Loucy (cell line): Measurements from ENCODE around the gene VWDE.

ENCODE experiments used
- H2AFZ ChIP-seq: fragments of 200-600 bp; sonication (generic); 2 replicates; pipeline ENCODE4 v1.6.0; 2016; ENCODE audit warnings: antibody characterized with exemption, mild to moderate bottlenecking, low read length, moderate library complexity
- H3F3A ChIP-seq: fragments of 200-600 bp; 2 replicates; pipeline ENCODE4 v1.6.0; 2016; ENCODE audit warnings: antibody characterized with exemption, low read depth, mild to moderate bottlenecking
- H3K27me3 ChIP-seq: fragments of 200-600 bp; sonication (generic); 2 replicates; pipeline ENCODE4 v1.6.1; 2014; ENCODE audit warnings: low read length, mild to moderate bottlenecking; ENCODE audit not compliant: insufficient read depth, poor library complexity, severe bottlenecking
- H3K36me3 ChIP-seq: fragments of 200-600 bp; sonication (generic); 2 replicates; pipeline ENCODE4 v1.6.1; 2016; ENCODE audit warnings: low read length; ENCODE audit not compliant: insufficient read depth
- H3K4me1 ChIP-seq: fragments of 200-600 bp; sonication (generic); 2 replicates; pipeline ENCODE4 v1.5.1; 2014; ENCODE audit warnings: low read length, mild to moderate bottlenecking; ENCODE audit not compliant: insufficient read depth, poor library complexity, severe bottlenecking
- H3K4me2 ChIP-seq: fragments of 200-600 bp; sonication (generic); 2 replicates; pipeline ENCODE4 v1.6.0; 2014; ENCODE audit warnings: antibody characterized with exemption, low read length, low read depth, mild to moderate bottlenecking; ENCODE audit not compliant: poor library complexity, severe bottlenecking
- H3K4me3 ChIP-seq: fragments of 200-600 bp; sonication (generic); 2 replicates; pipeline ENCODE4 v1.5.1; 2014; ENCODE audit warnings: low read length, mild to moderate bottlenecking, mixed read lengths; ENCODE audit not compliant: poor library complexity, severe bottlenecking
- H3K79me2 ChIP-seq: fragments of 200-600 bp; sonication (generic); 2 replicates; pipeline ENCODE4 v1.6.1; 2014; ENCODE audit warnings: low read length; ENCODE audit not compliant: insufficient read depth
- H3K9ac ChIP-seq: fragments of 200-600 bp; sonication (generic); 2 replicates; pipeline ENCODE4 v1.6.0; 2014; ENCODE audit warnings: mild to moderate bottlenecking, low read depth, low read length, moderate library complexity; ENCODE audit not compliant: poor library complexity, severe bottlenecking
- H3K9me2 ChIP-seq: fragments of 200-600 bp; sonication (generic); replicated peaks from 2 replicates; pipeline ENCODE4 v1.6.1; 2016; ENCODE audit warnings: low read depth, low read length, mixed read lengths
- H3K9me3 ChIP-seq: fragments of 200-600 bp; sonication (generic); 2 replicates; pipeline ENCODE4 v1.6.1; 2014; ENCODE audit warnings: mild to moderate bottlenecking, antibody characterized with exemption, low read length, low read depth; ENCODE audit not compliant: insufficient read depth
- H4K20me1 ChIP-seq: fragments of 200-600 bp; sonication (generic); 2 replicates; pipeline ENCODE4 v1.6.0; 2014; ENCODE audit warnings: antibody characterized with exemption, low read length, mild to moderate bottlenecking; ENCODE audit not compliant: insufficient read depth, poor library complexity, severe bottlenecking
- EZH2phosphoT487 ChIP-seq: fragments of 200-600 bp; IDR thresholded peaks from 2 replicates; pipeline ENCODE4 v1.6.1; 2018; ENCODE audit warnings: antibody characterized with exemption, mild to moderate bottlenecking, moderate library complexity, borderline replicate concordance
- TF ChIP-seq, protein P1 (sequence below): fragments of 200-600 bp; sonication (generic); conservative IDR thresholded peaks from 2 replicates; pipeline ENCODE4 v1.5.1; 2014; ENCODE audit warnings: mild to moderate bottlenecking, antibody characterized with exemption, low read length

The VWDE gene

GRCh38 chr7:12383377-12383776 lies 20.3 kb downstream of the VWDE start:
- Histone ChIP-seq H3K9me2 (no peaks in the 10 kb centered on the region), H3K9me3 (no peaks in the 10 kb centered on the region), H3K9ac (no peak overlapping the region), H3K27me3 (no peaks in the 10 kb centered on the region), H3F3A (no peaks in the 10 kb centered on the region), H3K4me1 (no peaks in the 10 kb centered on the region), H3K36me3 (no peaks in the 10 kb centered on the region), H4K20me1 (no peaks in the 10 kb centered on the region), H2AFZ (no peak overlapping the region), H3K4me2 (no peak overlapping the region), H3K4me3 (no peak overlapping the region), H3K79me2 (no peaks in the 10 kb centered on the region)
- no peak for TF ChIP-seq EZH2phosphoT487
- TF ChIP-seq, protein P1, sequence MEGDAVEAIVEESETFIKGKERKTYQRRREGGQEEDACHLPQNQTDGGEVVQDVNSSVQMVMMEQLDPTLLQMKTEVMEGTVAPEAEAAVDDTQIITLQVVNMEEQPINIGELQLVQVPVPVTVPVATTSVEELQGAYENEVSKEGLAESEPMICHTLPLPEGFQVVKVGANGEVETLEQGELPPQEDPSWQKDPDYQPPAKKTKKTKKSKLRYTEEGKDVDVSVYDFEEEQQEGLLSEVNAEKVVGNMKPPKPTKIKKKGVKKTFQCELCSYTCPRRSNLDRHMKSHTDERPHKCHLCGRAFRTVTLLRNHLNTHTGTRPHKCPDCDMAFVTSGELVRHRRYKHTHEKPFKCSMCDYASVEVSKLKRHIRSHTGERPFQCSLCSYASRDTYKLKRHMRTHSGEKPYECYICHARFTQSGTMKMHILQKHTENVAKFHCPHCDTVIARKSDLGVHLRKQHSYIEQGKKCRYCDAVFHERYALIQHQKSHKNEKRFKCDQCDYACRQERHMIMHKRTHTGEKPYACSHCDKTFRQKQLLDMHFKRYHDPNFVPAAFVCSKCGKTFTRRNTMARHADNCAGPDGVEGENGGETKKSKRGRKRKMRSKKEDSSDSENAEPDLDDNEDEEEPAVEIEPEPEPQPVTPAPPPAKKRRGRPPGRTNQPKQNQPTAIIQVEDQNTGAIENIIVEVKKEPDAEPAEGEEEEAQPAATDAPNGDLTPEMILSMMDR = no peak

GRCh38 chr7:12378389-12378788 lies 25.3 kb downstream of the VWDE start:
- H3K36me3 ChIP-seq = no peaks in the 10 kb centered on the region
- TF ChIP-seq, protein P1 = no peak
- TF ChIP-seq EZH2phosphoT487 = no peak
- no peaks in the 10 kb centered on the region for H3F3A ChIP-seq
- no peak overlapping the region for H3K9ac ChIP-seq
- H3K27me3 ChIP-seq = no peaks in the 10 kb centered on the region
- H3K4me2 ChIP-seq = no peak overlapping the region
- H3K9me2 ChIP-seq = no peaks in the 10 kb centered on the region
- H3K79me2 ChIP-seq = no peaks in the 10 kb centered on the region
- H4K20me1 ChIP-seq = no peaks in the 10 kb centered on the region
- H3K4me1 ChIP-seq = no peaks in the 10 kb centered on the region
- H3K4me3 ChIP-seq = no peak overlapping the region
- H2AFZ ChIP-seq = no peak overlapping the region
- no peaks in the 10 kb centered on the region for H3K9me3 ChIP-seq

GRCh38 chr7:12377406-12377805 lies 26.3 kb downstream of the VWDE start:
- Histone ChIP-seq H3F3A (no peaks in the 10 kb centered on the region), H3K9me2 (no peaks in the 10 kb centered on the region), H3K36me3 (no peaks in the 10 kb centered on the region), H3K4me3 (no peak overlapping the region), H4K20me1 (no peaks in the 10 kb centered on the region), H3K9ac (no peak overlapping the region), H3K4me2 (no peak overlapping the region), H3K27me3 (no peaks in the 10 kb centered on the region), H2AFZ (no peak overlapping the region), H3K79me2 (no peaks in the 10 kb centered on the region), H3K9me3 (no peaks in the 10 kb centered on the region), H3K4me1 (no peaks in the 10 kb centered on the region)
- TF ChIP-seq, protein P1 = no peak
- TF ChIP-seq EZH2phosphoT487 = no peak
